Endometrium (tissue), 2 donors: ENCODE results near the gene TTYH1.
A peak's percentile ranks its signal among the peaks of the same experiment; 100 is the strongest.
"Not testable (repeated sequence)": the region's sequence is repeated elsewhere in the genome, so short reads cannot be mapped to it uniquely, and the experiment has no call there.

Source experiments
- FAIRE-seq: peaks from 2 replicates; lab custom pipeline; 2012; peaks lifted over from hg19 to GRCh38; lab: Jason Lieb, UNC
- donor health status: control.
- donor health status: control.

TTYH1 gene

DNA sequence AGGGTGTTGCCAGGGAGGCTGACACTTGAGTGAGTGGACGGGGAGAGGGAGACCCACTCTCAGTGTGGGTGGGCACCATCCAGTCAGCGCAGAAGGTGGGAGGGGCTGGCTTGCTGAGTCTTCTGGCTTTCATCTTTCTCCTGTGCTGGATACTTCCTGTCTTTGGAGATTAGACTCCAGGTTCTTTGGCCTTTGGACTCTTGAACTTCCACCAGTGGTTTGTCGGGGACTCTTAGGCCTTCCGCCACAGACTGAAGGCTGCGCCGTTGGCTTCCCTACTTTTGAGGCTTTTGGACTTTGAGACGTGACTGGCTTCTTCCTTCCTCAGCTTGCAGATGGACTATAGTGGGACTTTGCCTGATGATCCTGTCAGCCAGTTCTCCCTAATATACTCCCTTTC is 29.5 kb downstream of the TTYH1 start:
- FAIRE-seq = no peak

DNA sequence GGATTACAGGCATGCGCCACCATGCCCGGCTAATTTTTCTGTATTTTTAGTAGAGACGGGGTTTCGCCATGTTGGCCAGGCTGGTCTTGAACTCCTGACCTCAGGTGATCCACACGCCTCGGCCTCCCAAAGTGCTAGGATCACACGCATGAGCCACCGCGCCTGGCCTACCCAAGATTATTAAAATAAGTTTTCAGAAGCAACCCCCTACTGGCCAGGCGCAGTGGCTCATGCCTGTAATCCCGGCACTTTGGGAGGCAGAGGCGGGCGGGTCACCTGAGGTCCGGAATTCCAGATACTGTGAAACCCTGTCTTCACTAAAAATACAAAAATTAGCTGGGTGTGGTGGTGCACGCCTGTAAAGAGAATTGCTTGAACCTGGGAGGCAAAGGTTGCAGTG is 31.1 kb downstream of the TTYH1 start:
- FAIRE-seq = not testable (repeated sequence)

DNA sequence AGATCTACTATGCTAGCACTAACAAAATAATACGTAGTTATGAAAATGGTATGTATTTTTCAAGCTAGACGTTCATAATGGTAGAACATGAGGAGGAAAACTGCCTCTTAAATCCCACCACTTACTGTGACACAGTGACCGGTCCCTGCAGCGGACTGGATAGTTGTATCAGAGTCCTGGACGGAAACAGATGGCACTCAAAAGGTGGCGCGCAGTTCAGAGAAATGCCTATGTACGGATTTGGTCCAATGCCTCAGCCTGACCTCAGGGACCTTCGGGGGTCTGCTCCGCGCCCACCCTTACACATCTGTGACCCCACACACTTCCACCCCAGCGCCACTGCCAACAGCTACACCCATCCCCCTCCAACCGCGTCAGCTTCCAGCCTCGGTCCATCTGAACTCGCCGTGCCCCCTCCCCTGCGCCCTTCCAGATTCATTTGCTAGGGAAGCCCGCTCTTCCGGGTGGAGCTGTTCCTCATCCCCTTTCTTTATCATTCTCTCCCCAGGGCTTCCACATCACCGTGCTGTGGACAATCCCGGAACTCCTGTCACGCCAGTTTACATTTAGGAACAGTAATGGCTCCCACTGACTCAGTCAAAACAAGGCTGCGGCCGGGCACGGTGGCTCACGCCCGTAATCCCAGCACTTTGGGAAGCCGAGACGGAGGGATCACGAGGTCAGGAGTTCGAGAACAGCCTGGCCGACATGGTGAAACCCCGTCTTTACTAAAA is 32.9 kb downstream of the TTYH1 start:
- no peak for FAIRE-seq

DNA sequence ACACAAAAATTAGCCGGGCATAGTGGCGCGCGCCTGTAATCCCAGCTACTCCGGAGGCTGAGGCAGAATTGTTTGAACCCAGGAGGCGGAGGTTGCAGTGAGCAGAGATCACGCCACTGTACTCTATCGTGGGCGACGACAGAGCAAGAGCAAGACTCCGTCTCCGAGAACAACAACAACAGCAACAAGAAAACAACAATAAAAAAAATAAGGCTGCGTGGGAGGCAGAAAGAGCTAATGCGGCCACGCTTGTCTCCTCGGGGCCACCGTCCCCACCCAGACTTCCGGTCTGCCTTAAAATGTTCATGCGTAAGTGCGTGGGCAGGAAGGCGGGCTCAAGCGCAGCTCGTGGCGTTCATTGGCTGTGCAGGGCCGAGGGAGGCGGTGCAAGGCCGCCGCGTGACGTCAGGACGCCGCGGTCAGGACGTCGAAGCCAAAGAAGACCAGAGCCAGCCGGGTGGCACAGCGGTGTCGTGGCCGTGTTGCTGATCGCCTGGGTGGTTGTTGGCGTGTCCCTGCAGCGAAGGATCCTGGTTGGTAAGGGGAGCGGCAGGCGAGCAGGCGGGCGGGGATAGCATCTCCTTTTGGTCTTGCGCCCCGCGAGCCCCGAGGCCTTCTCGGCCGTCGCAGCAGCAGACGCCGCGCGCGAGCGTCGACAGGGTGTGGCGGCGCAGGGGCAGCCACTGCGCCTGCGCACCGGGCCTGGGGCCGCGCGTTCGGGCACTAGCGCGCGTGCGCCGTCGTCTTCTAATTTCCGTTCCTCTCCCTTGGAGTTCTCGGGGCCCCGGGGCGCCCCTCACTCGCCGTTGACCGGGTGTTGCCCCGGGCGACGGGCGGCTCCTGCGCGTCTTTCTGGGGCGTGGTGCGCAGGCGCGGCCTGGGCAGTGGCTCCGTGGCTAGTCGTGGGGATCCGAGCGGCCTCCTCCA is 33.8 kb downstream of the TTYH1 start, which contains the start of gene LENG8:
Gene LENG8 (plus strand): TSS at position 426 of the 927 bp plus-strand sequence. CDS start 2,146 bp downstream, outside the sequence.
- peak; percentile 84 for FAIRE-seq

DNA sequence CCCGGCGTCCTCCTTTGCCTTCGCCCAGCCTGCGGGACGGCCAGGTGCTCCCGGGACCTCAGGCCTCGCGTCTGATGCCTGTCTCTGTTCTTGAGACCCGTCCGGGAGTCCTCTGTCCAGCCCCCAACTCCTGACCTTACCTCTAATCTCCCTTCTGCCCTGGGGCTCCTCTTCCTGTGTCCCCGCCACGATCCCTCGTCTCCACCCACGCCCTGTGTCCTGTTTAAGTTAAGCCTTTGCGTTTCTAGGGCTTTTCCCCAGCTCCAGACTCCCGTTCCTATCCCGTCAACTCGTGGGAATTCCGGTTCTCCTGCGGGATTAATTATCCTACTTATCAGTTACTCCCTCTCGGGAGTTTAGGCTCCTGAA is 34.4 kb downstream of the TTYH1 start:
- no peak for FAIRE-seq

DNA sequence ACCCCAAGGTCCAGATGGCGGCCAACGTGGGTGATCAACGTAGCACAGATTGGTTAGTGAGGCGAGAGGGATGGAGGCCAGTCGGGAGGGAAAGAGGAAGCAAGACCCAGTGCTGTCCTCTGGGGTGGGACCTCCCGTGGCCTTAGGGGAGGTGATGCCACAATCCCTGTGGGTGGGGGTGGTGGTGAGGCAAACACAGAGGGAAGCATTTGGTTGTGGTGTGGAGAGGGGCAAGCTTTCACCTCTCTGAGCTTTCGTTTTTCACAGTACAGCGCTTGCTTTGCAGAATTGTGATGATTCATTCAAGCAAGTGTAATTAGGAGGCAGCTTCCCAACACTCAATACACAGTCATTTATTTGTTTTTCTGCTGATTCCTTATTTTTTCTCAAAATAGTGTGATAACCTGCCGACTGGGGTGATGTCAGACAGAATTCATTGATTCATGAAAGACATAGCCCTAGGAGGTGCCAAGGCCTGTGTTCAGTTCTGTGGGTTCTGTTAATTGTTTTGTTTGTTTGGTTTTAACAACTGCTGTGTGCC is 36.1 kb downstream of the TTYH1 start:
- no peak for FAIRE-seq

DNA sequence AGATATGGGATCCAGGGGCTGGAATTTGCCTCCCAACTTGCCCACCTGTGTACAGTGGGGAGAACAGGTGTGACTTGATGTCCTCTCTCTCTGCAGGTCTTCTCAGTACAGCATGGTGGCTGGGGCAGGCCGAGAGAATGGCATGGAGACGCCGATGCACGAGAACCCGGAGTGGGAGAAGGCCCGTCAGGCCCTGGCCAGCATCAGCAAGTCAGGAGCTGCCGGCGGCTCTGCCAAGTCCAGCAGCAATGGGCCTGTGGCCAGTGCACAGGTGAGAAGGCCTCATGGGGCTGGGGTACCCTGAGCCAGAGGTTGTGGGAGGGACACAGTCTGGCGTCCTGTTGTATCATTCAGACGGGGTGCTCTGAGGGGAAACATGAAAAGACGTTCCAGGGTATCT is 36.7 kb downstream of the TTYH1 start:
- FAIRE-seq = no peak

DNA sequence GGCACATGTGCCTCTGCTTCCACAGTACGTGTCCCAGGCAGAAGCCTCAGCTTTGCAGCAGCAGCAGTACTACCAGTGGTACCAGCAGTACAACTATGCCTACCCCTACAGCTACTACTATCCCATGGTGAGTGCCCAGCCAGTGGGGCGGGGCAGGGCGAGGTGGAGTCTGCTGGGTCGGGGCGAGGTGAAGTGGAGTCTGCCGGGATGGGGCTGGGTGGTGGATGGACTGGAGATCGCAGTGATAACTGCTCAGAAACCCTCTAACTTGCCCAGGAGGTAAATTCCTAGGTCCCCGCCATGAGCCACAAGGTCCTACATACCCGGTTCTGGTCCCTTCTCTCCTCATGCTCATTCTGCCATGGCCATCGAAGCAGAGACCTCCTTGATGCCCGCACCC is 37.4 kb downstream of the TTYH1 start:
- no peak for FAIRE-seq

DNA sequence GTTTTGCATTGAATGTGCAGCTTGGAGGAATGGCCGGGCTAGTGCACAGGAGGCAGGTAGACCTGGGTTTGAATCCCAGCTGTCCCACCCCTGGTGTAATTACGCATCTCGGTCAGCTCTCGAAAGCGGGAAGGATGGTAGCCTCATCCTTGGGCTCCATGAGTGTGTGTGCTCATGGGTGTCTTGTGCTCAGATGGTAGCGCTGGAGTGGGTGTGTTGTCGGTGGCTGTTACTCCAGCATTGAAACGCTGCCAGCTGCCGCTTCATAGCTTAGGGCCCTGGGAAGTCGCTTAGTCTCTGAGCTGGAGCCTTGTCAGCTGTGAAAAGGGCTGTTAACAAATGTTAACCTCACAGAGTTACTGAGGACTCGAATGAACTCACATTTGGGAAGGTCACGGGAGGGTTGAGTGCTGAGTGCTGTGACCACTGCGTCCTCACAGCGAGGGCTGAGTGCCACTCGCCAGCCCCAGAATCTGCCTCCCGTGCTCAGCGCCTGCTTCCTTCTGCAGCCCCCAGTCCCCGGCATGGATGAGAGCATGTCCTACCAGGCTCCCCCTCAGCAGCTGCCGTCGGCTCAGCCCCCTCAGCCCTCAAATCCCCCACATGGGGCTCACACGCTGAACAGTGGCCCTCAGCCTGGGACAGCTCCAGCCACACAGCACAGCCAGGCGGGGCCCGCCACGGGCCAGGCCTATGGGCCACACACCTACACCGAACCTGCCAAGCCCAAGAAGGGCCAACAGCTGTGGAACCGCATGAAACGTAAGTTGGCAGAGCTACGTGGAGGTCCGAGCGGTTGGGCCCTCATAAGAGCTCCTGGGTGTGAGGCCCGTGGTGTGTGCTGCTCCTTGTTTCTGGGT is 38.9 kb downstream of the TTYH1 start:
- FAIRE-seq = no peak

DNA sequence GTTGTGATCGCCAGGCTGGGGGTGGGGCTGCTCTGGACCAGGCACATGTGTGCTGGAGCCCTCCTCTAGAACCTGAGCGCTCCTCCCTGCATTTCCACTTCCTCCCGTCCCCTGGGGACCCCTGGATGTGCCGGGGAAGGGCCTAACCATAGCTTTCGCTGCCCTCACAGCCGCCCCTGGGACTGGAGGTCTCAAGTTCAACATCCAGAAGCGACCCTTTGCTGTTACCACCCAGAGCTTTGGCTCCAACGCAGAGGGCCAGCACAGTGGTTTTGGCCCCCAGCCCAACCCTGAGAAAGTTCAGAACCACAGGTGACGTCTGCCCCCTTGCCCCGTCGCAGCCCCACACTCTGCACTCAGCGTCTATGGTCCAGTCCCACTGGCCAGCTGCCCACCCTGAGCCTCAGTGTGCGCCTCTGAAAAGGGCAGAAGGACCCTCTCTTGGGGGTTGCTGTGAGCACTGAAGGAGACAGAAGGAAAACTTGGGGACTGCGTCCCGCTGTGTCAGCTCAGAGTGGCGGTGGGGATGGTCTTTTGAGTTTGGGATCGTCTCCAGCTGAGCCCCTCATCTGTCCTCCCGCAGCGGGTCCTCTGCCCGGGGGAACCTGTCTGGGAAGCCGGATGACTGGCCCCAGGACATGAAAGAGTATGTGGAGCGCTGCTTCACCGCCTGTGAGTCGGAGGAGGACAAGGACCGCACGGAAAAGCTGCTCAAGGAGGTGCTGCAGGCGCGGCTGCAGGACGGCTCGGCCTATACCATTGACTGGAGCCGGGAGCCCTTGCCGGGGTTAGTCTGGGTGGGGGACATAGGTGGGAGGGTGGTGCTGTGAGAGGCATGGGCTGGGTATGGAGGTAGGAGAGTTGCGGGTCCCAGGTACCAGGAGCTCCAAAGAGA is 39.8 kb downstream of the TTYH1 start:
- FAIRE-seq = no peak

DNA sequence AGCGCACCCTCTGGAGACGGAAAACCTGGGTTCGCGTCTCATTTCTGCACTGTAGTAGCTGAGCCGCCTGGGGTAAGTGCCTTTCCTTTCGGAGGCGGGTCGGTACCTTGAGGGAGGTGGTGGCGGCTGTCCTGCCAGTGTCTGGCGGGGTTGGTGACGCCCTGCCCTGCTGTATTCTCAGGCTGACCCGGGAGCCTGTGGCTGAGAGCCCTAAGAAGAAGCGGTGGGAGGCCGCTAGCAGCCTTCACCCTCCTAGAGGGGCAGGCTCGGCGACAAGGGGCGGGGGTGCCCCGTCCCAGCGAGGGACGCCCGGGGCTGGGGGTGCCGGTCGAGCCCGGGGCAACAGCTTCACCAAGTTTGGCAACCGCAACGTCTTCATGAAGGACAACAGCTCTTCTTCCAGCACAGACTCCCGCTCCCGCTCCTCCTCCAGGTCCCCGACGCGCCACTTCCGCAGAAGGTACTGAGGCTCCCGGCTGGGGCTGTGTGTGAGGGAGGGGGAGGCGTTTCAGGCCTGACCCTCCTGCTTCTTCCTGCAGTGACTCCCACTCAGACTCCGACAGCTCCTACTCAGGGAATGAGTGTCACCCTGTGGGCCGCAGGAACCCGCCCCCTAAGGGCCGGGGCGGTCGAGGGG is 40.6 kb downstream of the TTYH1 start:
- FAIRE-seq = no peak

DNA sequence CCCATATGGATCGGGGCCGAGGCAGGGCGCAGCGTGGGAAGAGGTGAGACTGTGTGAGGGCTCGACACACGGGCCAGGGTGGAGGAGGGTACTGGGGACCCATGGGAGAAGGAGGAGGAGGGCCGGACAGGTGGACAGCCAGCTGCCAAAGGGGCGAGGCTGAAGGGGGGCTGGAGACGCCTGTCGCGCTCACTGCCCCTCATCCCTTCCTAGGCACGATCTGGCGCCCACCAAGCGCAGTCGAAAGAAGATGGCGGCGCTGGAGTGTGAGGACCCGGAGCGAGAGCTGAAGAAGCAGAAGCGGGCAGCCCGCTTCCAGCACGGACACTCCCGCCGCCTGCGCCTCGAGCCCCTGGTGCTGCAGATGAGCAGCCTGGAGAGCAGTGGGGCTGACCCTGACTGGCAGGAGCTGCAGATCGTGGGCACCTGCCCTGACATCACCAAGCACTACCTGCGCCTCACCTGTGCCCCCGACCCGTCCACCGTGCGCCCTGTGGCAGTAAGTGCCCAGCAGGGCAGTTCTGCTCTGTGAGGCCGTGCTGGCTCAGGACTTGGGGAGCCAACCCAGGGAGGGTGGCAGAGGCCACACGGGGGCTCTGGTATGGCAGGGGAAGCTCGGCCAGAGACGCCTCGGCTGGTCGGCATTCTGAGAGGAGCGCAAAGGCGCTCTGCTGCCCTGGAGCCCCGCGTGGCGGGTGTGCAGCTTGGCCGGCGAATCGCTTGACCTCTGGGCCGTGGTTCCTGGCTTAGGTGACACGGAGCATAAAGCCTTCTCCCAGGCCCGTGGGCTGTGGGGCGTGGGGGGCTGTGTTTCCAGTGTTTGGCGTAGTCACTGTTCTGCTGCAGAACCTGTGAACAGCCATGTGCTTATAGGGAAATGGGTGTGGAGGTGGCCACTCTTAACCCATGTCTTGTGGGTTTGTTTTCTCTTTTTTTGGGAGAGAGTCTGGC is 41.4 kb downstream of the TTYH1 start:
- no peak for FAIRE-seq

DNA sequence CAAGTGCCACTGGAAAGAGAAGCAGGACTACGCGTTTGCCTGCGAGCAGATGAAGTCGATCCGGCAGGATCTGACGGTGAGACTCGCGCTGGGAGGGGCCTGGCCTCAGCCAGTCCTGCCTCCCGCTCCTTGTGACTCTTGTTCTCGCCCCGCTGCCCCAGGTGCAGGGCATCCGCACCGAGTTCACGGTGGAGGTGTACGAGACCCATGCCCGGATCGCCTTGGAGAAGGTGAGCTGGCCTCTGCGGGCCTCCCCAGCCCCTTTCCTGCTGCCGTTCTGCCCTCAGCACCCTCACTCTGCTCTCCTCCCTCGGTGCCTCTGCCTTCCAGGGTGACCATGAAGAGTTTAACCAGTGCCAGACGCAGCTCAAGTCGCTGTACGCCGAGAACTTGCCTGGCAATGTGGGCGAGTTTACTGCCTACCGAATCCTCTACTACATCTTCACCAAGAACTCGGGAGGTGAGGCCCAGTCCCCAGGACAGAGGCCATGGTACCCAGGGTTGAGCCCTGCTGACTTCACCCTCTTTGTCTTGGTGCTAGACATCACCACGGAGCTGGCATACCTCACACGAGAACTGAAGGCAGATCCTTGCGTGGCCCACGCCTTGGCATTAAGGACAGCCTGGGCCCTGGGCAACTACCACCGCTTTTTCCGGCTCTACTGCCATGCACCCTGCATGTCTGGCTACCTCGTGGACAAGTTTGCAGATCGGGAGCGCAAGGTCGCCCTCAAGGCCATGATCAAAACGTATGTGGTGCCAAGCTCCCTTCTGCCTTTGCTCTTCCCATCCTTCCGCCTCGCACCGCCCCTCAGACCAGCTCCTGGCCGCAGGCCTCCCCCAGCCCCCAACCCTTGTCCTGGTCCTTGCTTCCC is 42.7 kb downstream of the TTYH1 start:
- no peak for FAIRE-seq

DNA sequence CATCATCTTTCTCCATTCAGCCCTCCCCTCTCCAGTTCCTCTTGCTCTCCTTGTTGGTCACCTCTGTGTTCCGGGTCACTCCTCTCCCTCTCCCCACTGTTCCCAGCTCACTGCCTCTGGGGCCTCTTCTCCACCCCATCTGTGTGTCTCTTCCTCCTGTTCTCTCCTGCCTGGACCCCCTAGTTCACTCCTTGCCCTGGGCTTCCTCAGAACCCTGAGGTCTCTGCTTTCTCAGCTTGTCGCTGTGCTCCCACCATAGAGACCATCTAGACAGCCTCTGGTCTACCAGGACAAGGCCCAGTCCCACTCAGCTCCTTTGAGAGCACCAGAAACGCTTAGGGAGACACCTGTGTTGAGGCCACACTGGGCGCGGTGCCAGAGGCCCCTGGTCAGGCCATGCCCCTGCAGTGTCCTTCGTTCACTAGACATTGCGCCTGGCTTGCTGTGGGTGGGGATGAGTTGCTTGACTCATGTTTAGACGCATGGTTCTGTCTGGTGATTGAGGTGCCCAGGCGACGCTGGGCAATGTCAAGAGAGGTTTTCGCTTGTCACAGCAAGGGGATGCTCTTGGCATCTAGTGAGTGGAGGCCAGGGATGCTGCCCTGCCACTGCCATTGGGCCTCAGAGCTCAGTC is 43.5 kb downstream of the TTYH1 start:
- no peak for FAIRE-seq

DNA sequence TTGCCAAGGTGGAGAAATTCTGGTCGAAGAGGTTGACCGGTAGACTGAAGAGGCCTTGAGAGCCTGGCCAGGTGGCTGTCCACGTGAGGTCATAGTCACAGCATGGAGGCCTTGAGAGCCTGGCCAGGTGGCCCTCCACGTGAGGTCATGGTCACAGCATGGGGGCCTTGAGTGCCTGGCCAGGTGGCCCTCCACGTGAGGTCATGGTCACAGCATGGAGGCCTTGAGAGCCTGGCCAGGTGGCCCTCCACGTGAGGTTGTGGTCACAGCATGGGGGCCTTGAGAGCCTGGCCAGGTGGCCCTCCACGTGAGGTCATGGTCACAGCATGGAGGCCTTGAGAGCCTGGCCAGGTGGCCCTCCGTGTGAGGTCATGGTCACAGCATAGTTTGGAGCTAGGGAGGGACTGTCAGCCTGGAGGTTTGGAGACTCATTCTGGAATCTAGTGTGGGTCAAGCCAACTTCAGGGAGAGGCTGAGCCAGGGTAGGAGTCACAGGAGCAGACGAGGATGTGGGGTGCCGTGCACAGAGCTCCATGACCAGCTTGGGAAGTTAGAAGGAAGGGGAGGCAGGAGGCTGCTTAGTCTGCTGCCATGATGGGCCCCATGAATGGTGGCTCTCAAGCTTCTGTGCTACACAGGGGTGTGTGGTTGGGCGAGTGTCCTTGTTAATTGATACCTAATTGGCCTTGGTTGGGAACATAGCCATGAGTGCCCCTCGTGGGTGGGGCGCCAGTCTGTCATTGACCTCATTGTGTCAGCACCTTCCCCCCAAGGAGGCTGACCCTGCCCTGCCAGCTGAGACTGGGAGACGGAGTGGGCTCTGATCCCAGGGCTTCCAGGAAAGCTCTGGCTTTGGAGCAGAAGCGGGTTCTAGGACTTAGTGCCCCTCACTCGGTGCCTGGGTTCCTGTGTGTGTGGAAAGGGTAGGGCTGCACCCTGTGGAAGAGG is 44.3 kb downstream of the TTYH1 start:
- FAIRE-seq = no peak

DNA sequence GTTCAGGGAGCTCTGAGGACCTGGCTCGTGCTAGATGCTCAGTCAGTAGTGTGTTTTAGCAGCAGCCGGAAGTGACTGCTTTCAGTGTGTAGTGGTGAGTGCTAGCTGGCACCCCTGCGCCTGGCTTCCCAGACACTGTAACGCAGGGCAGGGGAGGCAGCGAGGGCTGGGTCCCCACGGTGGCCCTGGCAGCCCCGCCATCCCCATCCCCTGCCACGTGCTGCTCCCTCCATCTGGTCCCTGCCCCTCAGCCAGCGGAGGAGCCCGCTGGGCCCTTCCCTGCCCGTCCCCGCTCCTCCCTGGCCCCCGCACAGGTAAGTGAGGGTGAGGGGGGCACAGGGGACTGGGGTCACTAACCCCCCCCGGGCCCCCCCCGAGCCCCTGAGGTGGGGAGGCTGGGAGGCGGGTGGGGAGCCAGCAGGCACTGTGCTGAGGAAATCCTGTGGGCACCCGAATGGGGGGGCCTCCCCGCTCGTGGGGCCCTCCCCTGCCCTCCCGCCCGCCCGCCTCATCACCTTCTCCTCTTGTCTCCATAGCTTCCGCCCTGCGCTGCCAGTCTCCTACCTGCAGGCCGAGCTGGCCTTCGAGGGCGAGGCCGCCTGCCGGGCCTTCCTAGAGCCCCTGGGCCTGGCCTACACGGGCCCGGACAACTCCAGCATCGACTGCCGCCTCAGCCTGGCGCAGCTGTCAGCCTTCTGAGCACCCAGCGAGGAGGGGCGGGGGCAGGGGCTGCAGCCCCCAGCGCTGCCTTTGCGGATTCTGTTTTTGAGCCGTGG is 45.2 kb downstream of the TTYH1 start:
- FAIRE-seq = no peak
